G401 (cell line): Measurements from ENCODE around the gene VAV3. TPM values are rescaled to one million over a fixed set of nuclear protein-coding genes. Genes with fewer than 3 reads are reported as not detected.
"Not testable (repeated sequence)": the region's sequence is repeated elsewhere in the genome, so short reads cannot be mapped to it uniquely, and the experiment has no call there.

ENCODE experiments used
- DNase-seq: peaks from one replicate; pipeline ENCODE4 v3.0.0-alpha.2; 2015; ENCODE audit warnings: low spot score
- in situ Hi-C: cut with HindIII; loops from 2 replicates; pipeline ENCODE4 v1.10.0; 2016; ENCODE audit warnings: low sequenced_read_pairs, mixed read lengths
- total RNA-seq: library from RNA; depleted of rRNA; stranded (reverse); fragments of >200 nt; shearing (Covaris generic); gene quantifications from 2 replicates; pipeline ENCODE4 v1.2.3, GENCODE V29; 2014

VAV3 gene
- total RNA-seq, 1 experiment from 2014 or later = 0.34 TPM

DNA sequence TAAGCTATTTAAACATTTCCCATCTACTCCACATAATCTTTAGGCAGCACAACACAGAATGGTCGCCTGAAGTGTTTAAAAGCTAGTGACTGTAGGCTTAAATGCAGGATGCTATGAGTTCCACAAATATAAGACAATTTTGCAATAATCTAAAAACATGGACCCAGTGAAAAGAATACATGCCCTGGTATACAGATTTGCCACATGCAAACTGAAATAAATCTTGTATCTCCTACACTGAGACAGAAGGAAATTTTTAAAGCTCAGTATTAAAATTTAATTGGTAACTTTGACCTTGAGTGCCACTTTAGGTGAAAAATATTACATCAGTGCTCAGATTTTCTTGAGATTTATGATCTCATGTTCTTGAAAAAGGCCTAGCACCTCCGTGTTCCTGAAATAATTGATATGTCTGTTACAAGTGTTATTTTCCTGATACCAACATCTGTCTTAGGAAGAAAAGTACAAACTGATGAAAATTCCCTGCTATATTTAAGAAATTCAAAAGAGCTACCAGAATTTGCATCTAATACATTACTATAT, 285.5 kb downstream of the VAV3 start:
- DNase-seq = no peak
- in situ Hi-C loops = no loop called here

- in situ Hi-C loops = no loop called here
- no peak for DNase-seq
Observed at GRCh38 chr1:107678993-107679392, 286.0 kb downstream of the VAV3 start.

DNA sequence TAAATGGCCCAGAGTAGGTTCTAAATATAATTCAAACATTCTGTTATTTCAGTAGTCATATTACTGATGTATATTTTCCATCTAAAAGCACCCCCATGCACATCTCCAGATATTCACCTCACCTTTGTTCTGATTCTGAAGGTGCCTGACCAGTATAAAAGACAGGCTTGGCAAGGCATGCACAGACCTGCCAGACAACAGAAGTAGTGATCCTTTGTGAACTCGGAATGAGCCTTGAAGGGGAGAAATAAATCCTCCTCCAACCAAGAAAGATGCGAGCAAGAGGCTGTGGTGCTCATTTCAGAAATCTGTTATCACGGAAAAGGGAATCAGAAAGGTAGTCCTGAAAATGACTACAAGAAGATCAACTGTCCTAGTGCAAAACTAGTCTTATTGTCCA, 287.3 kb downstream of the VAV3 start:
- no peak for DNase-seq
- in situ Hi-C loops = no loop called here

DNA sequence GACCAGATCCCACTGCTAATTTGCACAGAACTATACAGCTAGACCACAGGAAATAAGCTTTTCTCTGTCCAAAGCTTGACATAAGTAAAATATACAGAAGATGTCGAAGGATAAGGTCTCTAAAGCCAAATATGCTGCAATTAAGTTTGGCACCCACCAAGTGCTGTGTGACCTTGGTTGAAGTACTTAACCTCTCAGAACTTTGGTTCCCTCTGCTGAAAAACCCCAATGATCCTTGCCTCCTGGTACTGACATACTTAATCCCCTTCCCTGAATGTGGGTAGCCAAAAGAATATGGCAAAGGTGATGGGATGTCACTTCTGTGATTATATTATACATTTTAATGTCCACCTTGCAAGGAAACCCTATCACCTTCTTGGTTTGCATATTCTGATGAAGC, 290.5 kb downstream of the VAV3 start:
- in situ Hi-C loops = no loop called here

GRCh38 chr1:107673006-107673405, 292.0 kb downstream of the VAV3 start:
- in situ Hi-C loops = no loop called here
- no peak for DNase-seq

More for the DNA sequence above, 290.5 kb downstream of the VAV3 start:
- DNase-seq = no peak

- in situ Hi-C loops = no loop called here
- DNase-seq = no peak
Observed at GRCh38 chr1:107670397-107671040, 294.5 kb downstream of the VAV3 start.

DNA sequence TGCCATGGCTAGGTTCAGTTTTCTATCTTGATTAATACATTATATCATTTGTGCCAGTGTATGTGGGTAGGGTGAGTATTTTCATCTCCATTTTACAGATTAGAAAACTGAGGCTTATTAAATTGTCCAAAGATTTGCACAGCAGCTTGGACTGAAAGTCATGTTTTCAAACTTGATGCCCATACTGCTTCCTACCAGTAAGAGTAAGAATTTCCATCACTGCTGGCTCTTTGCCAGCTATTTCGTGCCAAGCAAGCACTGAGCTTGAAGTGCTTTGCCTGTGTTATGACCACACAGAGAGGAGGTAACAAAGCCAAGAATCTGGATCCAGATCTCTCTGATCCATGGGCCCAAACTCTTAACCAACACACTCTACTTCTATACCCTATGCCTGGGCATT, 295.0 kb downstream of the VAV3 start:
- peak; percentile 50 for DNase-seq

DNA sequence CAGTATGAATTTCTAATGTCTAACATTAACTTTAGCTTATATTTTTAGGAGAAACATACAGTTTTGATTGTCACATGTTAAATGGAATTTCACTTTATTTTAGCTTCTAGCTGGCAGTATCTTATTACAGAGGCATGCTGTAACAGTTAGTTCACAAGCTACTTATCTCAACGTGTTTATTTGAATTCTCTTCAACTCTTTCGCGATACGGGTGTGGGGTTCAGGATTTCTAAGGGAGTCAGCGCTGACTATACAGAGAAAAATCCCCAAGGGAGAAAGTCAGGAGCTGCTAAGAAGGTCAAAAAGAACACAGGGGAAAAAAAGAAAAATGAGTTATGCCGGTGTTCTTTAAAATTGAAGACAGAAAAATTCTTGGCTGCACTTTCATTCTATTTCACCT, 296.2 kb downstream of the VAV3 start:
- in situ Hi-C loops = no loop called here
- no peak for DNase-seq

More for the DNA sequence above, 295.0 kb downstream of the VAV3 start:
- in situ Hi-C loops = no loop called here

DNA sequence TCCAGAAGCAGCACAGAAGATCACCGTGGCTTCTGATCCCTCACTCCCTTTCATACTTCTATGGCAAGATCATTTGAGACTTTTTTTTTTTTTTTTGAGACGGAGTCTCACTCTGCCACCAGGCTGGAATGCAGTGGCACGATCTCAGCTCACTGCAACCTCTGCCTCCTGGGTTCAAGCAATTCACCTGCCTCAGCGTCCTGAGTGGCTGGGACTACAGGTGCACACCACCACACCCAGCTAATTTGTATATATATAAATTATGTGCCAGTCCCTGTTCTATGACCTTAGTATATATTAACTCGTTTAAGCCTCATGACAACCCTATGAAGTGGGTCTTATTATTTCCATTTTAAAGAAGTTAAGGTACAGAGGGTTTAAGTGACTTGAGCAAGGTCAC, 298.5 kb downstream of the VAV3 start:
- DNase-seq = no peak
- in situ Hi-C loops = no loop called here

GRCh38 chr1:107664982-107665925, 299.7 kb downstream of the VAV3 start:
- DNase-seq = peak; percentile 17
- in situ Hi-C loops = no loop called here

DNA sequence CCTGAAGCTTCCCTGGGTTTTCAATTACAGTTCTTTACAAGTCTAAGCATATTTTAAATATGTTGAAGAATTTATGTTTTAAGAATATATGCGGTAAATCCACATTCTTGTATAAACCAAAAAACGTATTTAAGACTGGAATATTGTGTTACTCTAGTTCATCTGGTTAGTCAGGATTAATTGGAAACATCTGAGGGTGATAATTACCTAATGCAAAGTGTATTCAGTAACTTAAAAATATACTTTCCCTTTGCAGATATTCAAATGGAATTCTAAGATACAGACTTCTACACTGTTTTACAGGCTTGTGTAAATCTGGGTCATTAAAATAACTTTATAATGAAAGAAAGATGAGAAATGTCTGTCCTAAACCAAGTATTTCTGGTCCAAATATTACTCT, 302.0 kb downstream of the VAV3 start:
- in situ Hi-C loops = no loop called here
- DNase-seq = no peak

DNA sequence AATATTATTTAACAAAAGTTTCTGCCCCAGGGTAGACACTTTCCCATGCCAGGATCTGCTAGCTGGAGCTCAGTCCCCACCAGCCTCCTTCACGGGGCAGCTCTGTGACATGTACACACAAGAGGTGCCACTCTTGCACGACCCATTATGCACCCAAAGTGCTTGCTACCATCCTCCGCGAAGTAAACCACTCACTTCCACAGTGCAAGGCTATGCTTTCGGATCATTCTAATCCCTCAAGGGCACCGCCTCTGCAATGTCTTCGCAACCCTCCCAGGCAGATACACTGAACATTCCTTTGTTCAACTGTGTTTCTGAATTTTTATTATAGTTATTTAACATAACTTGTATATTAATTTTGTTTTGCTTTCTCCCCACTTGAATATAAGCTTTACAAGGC, 303.8 kb downstream of the VAV3 start:
- in situ Hi-C loops = no loop called here
- DNase-seq = no peak

- no peak for DNase-seq
- in situ Hi-C loops = no loop called here
Observed at GRCh38 chr1:107659961-107660360, 305.0 kb downstream of the VAV3 start.

DNA sequence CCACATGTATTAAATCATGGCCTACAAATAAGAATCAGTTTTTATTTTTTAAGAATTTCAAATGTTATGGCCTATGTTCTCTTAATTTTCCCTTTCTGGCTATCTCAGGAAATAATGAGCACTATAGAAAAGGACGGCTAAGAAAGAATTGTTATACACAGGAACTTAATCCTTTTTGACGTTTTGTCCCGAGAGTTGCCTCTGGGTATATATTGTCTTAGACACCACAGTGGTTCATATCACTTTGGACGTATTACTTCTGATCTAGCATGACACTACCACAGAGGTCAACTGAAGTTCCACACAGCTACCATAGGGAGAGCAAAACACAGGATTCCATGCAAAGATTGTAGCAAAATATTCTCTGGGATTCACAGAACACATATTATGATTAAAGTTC, 307.6 kb downstream of the VAV3 start:
- no peak for DNase-seq
- in situ Hi-C loops = no loop called here

DNA sequence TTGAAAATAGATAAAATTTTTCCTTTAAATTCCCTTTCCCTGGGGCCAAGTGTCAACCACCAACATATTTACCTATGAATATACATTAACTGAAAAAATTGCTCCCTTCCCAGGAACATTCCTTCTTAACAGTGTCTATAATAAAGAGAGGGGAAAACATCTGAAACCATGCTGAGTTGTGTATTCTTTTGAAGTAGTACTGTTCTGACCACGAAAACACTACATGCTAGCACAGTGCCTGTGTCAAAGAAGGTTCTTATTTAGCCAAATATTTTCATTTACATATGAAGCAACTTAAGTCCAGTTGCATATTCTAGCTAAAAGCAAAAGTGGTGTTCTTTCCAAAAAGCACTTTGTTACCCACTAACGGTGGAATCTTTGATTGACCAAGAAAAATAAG, 311.2 kb downstream of the VAV3 start:
- no peak for DNase-seq
- in situ Hi-C loops = no loop called here

GRCh38 chr1:107653005-107653404, 312.0 kb downstream of the VAV3 start:
- no peak for DNase-seq
- in situ Hi-C loops = no loop called here

DNA sequence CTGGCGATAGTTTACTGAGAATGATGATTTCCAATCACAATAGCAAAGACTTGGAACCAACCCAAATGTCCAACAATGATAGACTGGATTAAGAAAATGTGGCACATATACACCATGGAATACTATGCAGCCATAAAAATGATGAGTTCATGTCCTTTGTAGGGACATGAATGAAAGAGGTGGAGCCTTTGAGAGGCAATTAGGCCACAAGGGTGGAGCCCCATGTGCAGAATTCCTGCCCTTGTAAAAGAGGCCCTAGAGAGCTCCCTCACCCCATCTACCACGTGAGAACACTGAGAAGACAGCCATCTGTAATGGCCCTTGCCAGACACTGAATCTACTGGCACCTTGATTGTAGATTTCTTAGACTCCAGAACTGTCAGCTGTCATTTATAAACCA, 314.2 kb downstream of the VAV3 start:
- DNase-seq, in situ Hi-C loops: not testable (repeated sequence)

DNA sequence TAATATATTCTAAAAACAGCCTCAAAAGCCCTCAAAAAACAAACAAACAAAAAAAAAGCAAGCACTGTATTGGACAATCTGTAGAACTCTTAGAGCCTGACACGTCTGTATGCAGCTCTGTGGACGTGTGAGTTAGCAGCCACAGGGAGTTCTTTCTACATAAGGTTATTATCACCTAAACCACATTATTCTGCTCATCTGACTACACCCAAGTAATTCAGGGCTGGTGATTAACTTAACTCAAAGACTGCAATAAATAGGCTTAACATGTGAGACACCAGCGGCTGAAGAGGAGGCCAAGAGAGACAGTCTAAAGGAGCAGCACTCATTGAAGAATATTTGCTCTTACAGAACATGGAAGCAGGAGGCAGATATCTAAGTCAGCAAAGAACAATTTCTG, 316.0 kb downstream of the VAV3 start:
- in situ Hi-C loops = no loop called here
- no peak for DNase-seq

GRCh38 chr1:107648071-107648470, 316.9 kb downstream of the VAV3 start:
- DNase-seq = no peak
- in situ Hi-C loops = no loop called here

DNA sequence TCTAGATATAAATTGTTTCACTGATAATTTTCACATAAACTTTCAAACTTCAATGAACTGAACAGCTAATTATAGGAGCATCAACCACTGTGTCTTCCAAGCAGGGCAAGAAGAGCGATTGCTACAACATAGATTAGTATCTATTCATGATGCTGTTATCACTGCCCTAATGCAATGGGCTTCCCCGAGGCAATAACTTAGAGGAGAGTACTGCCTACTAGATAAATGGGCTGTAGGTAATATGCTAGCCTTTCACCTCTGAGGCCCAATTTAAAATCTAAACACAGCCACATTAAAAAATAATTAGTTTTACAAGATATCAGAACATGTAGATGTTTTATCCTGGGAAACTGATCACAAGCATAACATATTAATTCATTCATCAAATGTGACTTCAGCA, 318.0 kb downstream of the VAV3 start:
- in situ Hi-C loops = no loop called here
- DNase-seq = no peak
